ENCODE measurements around the gene FNDC5. TPM values are rescaled to one million over a fixed set of nuclear protein-coding genes. Genes with fewer than 3 reads are reported as not detected.

The FNDC5 gene
- total and polyA plus RNA-seq, 2 of the 13 experiments (the other 11 are each of a cell fraction or from before 2014, with no cell fraction given), result 1.4 to 3.1 TPM

DNA sequence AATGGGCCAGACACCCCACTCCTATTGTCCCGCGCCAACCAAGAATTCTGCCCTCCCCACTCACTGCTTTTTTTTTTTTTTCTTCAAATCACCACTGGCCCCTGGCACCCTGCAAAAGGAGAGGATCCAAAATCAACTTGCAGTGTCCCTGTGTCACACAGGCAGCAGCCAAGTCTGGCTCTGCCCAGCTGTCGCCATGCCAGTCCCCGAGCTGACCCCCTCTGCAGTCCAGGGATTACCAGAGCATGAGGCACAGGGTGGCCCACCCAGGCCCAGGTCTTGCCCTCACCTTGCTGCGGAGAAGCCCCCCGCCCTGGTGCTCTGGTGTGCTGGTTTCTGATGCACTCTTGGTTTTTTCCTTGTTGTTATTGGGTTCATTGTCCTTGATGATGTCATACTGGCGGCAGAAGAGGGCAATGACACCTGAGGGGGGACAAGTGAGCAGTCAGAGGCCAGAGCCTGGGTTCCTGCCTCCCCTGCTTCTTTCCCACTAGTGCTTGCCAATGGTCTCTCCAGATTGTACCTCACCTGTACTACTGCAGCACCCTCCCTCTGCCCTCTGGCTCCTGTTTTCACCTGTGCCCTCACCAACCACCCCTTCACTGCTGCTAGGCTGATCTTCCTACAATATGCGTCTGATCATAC is 6.2 kb downstream of the FNDC5 start:
- H3K9ac ChIP-seq (ENCODE audit: insufficient read depth, low read depth, low read length), result no peak overlapping the region
- CTCF ChIA-PET (ENCODE audit: low intra/inter-chr PET ratio, low total read pairs), result no interaction called here
- H3K4me1 ChIP-seq (ENCODE audit: insufficient read depth, low read length), result peaks cover 3% of the 10 kb centered on the region
- no peak overlapping the region for H2AFZ ChIP-seq (ENCODE audit: low read length)
- no peak overlapping the region for H3K27ac ChIP-seq (ENCODE audit: extremely low read length, insufficient read depth, low read length)
- DNase-seq (ENCODE audit: low spot score) (no peak), FAIRE-seq (no peak), ATAC-seq (no peak)
- no peaks in the 10 kb centered on the region for H3K79me2 ChIP-seq (ENCODE audit: insufficient read depth, low read length)
- POLR2A ChIA-PET, result no interaction called here
- H3K4me2 ChIP-seq (ENCODE audit: low read depth, low read length), result no peak overlapping the region
- H3K36me3 ChIP-seq (replicated peaks in 1 of 2; ENCODE audit: control insufficient read depth in 1 of 2, insufficient read depth in 2 of 2, low read length in 2 of 2), result peaks cover 0 to 4% of the 10 kb centered on the region in 2 experiments; a peak in 1 of 5 replicates
- no TSS peak for BruUV-seq (replicated peaks)
- H3K9me3 ChIP-seq (ENCODE audit: low read length), result no peaks in the 10 kb centered on the region
- WGBS (ENCODE audit: low lambda C conversion rate), result 95% methylated on average over 8 of the region's 8 CpGs
- TF ChIP-seq, protein P1, sequence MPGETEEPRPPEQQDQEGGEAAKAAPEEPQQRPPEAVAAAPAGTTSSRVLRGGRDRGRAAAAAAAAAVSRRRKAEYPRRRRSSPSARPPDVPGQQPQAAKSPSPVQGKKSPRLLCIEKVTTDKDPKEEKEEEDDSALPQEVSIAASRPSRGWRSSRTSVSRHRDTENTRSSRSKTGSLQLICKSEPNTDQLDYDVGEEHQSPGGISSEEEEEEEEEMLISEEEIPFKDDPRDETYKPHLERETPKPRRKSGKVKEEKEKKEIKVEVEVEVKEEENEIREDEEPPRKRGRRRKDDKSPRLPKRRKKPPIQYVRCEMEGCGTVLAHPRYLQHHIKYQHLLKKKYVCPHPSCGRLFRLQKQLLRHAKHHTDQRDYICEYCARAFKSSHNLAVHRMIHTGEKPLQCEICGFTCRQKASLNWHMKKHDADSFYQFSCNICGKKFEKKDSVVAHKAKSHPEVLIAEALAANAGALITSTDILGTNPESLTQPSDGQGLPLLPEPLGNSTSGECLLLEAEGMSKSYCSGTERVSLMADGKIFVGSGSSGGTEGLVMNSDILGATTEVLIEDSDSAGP (CRISPR knock-in tag; IDR thresholded peaks at IDR 0.05; ENCODE audit: borderline replicate concordance), result 0 out of 2 replicates have a peak, but pooled peaks have one; percentile 17
- no peak for TF ChIP-seq AGO1 (IDR thresholded peaks at IDR 0.05; ENCODE audit: low read depth, low read length, poor library complexity, severe bottlenecking)
- TF ChIP-seq, protein P2, sequence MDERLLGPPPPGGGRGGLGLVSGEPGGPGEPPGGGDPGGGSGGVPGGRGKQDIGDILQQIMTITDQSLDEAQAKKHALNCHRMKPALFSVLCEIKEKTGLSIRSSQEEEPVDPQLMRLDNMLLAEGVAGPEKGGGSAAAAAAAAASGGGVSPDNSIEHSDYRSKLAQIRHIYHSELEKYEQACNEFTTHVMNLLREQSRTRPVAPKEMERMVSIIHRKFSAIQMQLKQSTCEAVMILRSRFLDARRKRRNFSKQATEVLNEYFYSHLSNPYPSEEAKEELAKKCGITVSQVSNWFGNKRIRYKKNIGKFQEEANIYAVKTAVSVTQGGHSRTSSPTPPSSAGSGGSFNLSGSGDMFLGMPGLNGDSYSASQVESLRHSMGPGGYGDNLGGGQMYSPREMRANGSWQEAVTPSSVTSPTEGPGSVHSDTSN (CRISPR knock-in tag; IDR thresholded peaks at IDR 0.05), result no peak
- no peak for TF ChIP-seq FOXO1 (CRISPR knock-in tag; IDR thresholded peaks at IDR 0.05)
- no peak for TF ChIP-seq MBNL3 (CRISPR knock-in tag; conservative IDR thresholded peaks at IDR 0.05)
- no peak for TF ChIP-seq ZNF619 (CRISPR knock-in tag; IDR thresholded peaks at IDR 0.05)
- TF ChIP-seq TOPORS (CRISPR knock-in tag; IDR thresholded peaks at IDR 0.05), result no peak
- TF ChIP-seq HOXA3 (CRISPR knock-in tag; IDR thresholded peaks at IDR 0.05), result no peak
- no peak for TF ChIP-seq GTF2F1 (IDR thresholded peaks at IDR 0.05; ENCODE audit: low read length)
- TF ChIP-seq, protein P3, sequence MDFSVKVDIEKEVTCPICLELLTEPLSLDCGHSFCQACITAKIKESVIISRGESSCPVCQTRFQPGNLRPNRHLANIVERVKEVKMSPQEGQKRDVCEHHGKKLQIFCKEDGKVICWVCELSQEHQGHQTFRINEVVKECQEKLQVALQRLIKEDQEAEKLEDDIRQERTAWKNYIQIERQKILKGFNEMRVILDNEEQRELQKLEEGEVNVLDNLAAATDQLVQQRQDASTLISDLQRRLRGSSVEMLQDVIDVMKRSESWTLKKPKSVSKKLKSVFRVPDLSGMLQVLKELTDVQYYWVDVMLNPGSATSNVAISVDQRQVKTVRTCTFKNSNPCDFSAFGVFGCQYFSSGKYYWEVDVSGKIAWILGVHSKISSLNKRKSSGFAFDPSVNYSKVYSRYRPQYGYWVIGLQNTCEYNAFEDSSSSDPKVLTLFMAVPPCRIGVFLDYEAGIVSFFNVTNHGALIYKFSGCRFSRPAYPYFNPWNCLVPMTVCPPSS (IDR thresholded peaks at IDR 0.05), result no peak
- no peak for TF ChIP-seq ZNF232 (CRISPR knock-in tag; IDR thresholded peaks at IDR 0.05; ENCODE audit: borderline replicate concordance)
- peak; percentile 76 for TF ChIP-seq ATF7 (IDR thresholded peaks at IDR 0.05)
- TF ChIP-seq ATF7 (CRISPR knock-in tag; IDR thresholded peaks at IDR 0.05), result no peak
- peak; percentile 71 for TF ChIP-seq CREB1 (IDR thresholded peaks at IDR 0.05)
- TF ChIP-seq CREB1 (CRISPR knock-in tag; IDR thresholded peaks at IDR 0.05), result no peak
- H3K27me3 ChIP-seq (ENCODE audit: control insufficient read depth in 1 of 2, insufficient read depth in 2 of 2, low read length in 2 of 2), result no peaks in the 10 kb centered on the region
- H3K4me3 ChIP-seq (replicated peaks in 1 of 3; ENCODE audit: insufficient read depth in 1 of 3, low read depth in 2 of 3, low read length in 3 of 3), result no peak overlapping the region
- intact Hi-C loops (cut with micrococcal nuclease; ENCODE audit: unreplicated experiment), result no loop called here
- H4K20me1 ChIP-seq (ENCODE audit: insufficient read depth, low read length), result no peaks in the 10 kb centered on the region
- in situ Hi-C loops (cut with HindIII; ENCODE audit: extremely low pct_ligation_motif_present, low pct_unique_long_range_greater_than_20kb), result no loop called here
